Activated CD8-positive, alpha-beta T cell treated with anti-CD3 and anti-CD28 coated beads, Interleukin-2, amount 10 ng/mL, durations not matched to agents 7 days and 5 days (primary cell): ENCODE results near the gene DYSF. TPM values are rescaled to one million over a fixed set of nuclear protein-coding genes. Genes with fewer than 3 reads are reported as not detected.
"Not testable (repeated sequence)": the region's sequence is repeated elsewhere in the genome, so short reads cannot be mapped to it uniquely, and the experiment has no call there.

ENCODE experiments used
- ATAC-seq: fragments of 150-1000 bp; cut with Tn5 transposase; one replicate; pipeline ENCODE4 v1.10.0; 2021; ENCODE audit warnings: moderate library complexity
- CTCF ChIA-PET: fragments of 350-600 bp; sonication (Branson Sonifier 250); formaldehyde crosslinking; loops from one replicate; lab custom pipeline; 2021; ENCODE audit warnings: antibody characterized with exemption; lab: Charles Lee
- POLR2A ChIA-PET: fragments of 350-600 bp; sonication (Branson Sonifier 250); formaldehyde crosslinking; loops from one replicate; lab custom pipeline; 2021; ENCODE audit warnings: antibody characterized with exemption; lab: Charles Lee
- DNase-seq: peaks from one replicate; pipeline ENCODE4 v3.0.0-alpha.2; 2020
- H3K27ac Mint-ChIP-seq: one replicate; pipeline ENCODE4 v1.8.0; 2021; ENCODE audit warnings: mild to moderate bottlenecking, mixed read lengths
- H3K27me3 Mint-ChIP-seq: one replicate; pipeline ENCODE4 v1.8.0; 2021; ENCODE audit warnings: low read depth, mixed read lengths
- H3K36me3 Mint-ChIP-seq: one replicate; pipeline ENCODE4 v1.8.0; 2021; ENCODE audit warnings: low read depth, mixed read lengths
- H3K4me1 Mint-ChIP-seq: one replicate; pipeline ENCODE4 v1.8.0; 2021; ENCODE audit warnings: low read depth, mixed read lengths
- H3K4me3 Mint-ChIP-seq: one replicate; pipeline ENCODE4 v1.8.0; 2021; ENCODE audit warnings: mild to moderate bottlenecking, mixed read lengths
- H3K9me3 Mint-ChIP-seq: one replicate; pipeline ENCODE4 v1.8.0; 2022; ENCODE audit warnings: mixed read lengths; ENCODE audit not compliant: insufficient read depth
- total RNA-seq, 2 experiments: library from RNA; stranded (reverse); gene quantifications; one replicate each; pipeline ENCODE4 v1.2.3, GENCODE V29; 2021

DYSF gene
- total RNA-seq, 2 experiments from 2014 or later, result 3.4 to 4.7 TPM

DNA sequence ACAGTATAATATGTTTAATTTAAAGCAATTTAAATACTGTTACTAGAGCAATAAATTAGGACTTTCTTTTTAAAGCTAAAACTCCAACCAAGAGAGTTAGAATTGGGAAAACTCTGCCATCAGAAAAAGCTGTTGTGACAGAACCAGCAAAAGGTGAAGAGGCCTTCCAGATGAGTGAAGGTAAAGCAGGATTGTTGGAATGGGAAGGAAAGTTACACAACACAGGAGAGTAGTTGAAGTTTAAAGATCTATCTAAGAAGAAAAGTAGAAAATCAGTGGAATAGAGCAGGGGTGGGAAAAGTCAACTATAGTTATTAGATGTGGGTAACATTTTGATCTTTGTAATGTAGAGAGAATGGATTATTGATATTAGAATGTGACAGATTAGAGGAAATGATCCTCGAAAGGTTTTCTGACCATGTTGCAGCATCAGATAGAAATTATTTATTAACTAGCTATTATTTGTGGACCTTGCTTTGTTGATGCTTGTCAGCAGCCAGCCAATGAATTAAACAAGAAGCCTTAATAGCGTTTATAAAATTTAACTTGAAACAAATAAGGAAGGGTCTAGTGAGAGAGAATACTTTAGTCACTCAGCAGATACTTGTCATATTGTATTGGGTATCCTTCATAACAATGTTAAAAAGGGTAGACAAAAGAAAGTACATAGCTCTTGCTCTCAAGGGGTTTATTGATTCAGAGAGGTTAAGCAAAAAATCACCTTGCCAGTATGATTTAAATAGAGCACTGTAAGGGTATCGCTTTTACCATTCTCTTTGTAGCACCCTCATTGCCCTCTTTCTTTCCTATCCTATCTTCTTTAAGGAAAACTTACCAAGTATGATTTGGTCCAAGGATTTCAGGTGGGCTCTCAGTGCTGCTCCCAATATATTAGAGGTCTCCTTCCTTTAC lies 24.6 kb upstream of the DYSF start:
- no peaks in the 10 kb centered on the region for H3K27me3 Mint-ChIP-seq
- H3K27ac Mint-ChIP-seq, result no peak overlapping the region
- H3K4me3 Mint-ChIP-seq, result no peak overlapping the region
- ATAC-seq, result no peak
- ChIA-PET POLR2A (interaction anchor here (0.6 kb wide), 1 partner anchor 207 kb away, joined by 3 read pairs; no protein-coding TSS in a partner anchor), CTCF (no interaction called here)
- H3K36me3 Mint-ChIP-seq, result peaks cover 51% of the 10 kb centered on the region
- no peaks in the 10 kb centered on the region for H3K9me3 Mint-ChIP-seq
- no peaks in the 10 kb centered on the region for H3K4me1 Mint-ChIP-seq
- no peak for DNase-seq

DNA sequence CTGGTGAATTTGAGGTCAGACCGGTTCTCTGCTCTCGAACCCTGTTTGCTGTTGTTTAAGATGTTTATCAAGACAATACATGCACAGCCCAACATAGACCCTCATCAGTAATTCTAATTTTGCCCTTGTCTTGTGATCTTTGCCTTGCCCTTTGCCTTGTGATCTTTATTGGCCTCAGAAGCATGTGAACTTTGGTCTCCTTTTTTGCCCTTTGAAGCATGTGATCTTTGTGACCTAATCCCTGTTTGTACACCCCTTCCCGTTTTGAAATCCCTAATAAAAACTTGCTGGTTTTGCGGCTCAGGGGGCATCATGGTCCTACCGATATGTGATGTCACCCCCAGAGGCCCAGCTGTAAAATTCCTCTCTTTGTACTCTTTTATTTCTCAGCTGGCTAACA lies 8.2 kb upstream of the DYSF start:
- H3K27me3 Mint-ChIP-seq, H3K9me3 Mint-ChIP-seq, ATAC-seq, H3K4me3 Mint-ChIP-seq, DNase-seq, POLR2A ChIA-PET, H3K27ac Mint-ChIP-seq, H3K36me3 Mint-ChIP-seq: not testable (repeated sequence)
- peaks cover 15% of the 10 kb centered on the region for H3K4me1 Mint-ChIP-seq
- CTCF ChIA-PET, result interaction anchor here (1.2 kb wide), 1 partner anchor 16 kb away, joined by 4 read pairs; no protein-coding TSS in a partner anchor

DNA sequence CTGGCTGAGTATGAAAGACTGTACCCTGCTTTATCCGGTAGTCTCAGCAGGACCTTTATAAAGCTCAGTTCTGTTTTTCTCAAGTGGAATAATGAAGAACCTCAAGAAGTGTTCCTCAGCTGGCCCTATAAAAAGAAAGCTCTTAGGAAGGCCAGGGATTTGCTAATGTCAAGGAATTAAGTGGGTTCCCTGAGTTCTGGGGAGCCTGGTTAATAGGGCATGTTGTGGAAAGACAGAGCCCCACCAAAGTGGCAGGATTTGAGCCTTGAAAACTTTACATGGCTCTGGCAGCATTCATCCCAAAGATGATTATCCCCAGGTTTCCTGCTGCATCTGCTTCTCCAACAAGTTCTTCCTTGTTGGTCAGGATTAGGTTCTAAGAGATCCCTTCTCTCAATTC lies 6.9 kb upstream of the DYSF start:
- Mint-ChIP-seq H3K27me3 (peaks cover 5% of the 10 kb centered on the region), H3K4me3 (no peak overlapping the region), H3K36me3 (peaks cover 2% of the 10 kb centered on the region), H3K9me3 (no peaks in the 10 kb centered on the region), H3K27ac (no peak overlapping the region), H3K4me1 (peaks cover 16% of the 10 kb centered on the region)
- ATAC-seq, result no peak
- ChIA-PET POLR2A (no interaction called here), CTCF (interaction anchor here (1.2 kb wide), 2 partner anchors 14 to 64 kb away, joined by 3 to 4 read pairs; no protein-coding TSS in a partner anchor)
- no peak for DNase-seq

DNA sequence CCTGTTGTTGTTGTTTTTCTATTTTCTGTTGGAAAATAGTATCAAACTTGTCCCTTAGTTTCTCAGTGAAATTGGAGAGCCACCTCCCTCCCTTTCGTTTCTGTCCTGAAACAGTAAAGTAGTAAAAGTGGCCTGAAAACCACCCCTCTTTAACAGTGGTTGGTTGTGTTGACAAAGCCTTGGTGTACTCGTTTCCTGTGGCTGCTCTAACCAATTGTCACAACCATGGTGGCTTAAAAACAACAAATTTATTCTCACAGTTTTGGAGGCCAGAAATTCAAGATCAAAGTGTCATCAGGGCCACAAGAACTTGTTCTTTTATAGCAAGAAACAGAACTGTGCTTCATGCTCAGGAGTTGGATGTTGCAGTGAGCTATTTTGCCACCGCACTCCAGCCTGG lies 4.0 kb upstream of the DYSF start:
- POLR2A ChIA-PET, result no interaction called here
- no peak for DNase-seq
- peak overlapping the region; percentile 21 for H3K27ac Mint-ChIP-seq

DNA sequence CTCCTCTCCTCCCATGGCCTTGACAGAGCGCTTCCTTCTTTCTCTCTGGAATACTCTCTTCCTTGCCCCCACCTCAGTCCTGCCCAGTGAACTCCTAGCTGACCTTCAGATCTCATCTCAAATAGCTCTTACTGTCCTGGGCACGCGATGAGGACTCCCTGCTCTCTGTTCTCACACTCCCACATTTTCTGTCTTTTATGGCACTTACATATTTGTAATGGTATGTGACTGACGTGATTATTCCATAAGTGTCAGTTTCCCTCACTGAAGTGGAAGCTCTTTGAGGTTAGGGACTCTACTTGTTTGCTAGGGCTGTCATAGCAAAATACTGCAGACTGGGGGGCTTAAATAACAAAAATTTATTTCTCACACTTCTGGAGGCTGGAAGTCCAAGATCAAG lies 1.7 kb upstream of the DYSF start:
- H3K9me3 Mint-ChIP-seq, result no peaks in the 10 kb centered on the region
- ATAC-seq, result no peak
- CTCF ChIA-PET, result interaction anchor here (1.2 to 2.1 kb wide), 3 partner anchors 9 to 152 kb away, joined by 3 to 6 read pairs (median 4); partner anchors contain the start of gene ZNF638
- H3K27me3 Mint-ChIP-seq, result peaks cover 30% of the 10 kb centered on the region
- POLR2A ChIA-PET, result no interaction called here
- H3K36me3 Mint-ChIP-seq, result no peaks in the 10 kb centered on the region
- DNase-seq, result no peak
- no peak overlapping the region for H3K27ac Mint-ChIP-seq
- H3K4me3 Mint-ChIP-seq, result no peak overlapping the region
- H3K4me1 Mint-ChIP-seq, result peaks cover 41% of the 10 kb centered on the region

More for the DNA sequence above, 4.0 kb upstream of the DYSF start:
- H3K4me3 Mint-ChIP-seq, result no peak overlapping the region
- ATAC-seq, result peak; percentile 51
- H3K9me3 Mint-ChIP-seq, result no peaks in the 10 kb centered on the region
- H3K27me3 Mint-ChIP-seq, result peaks cover 19% of the 10 kb centered on the region
- CTCF ChIA-PET, result interaction anchor here (1.1 to 1.5 kb wide), 4 partner anchors 15 to 119 kb away, joined by 3 read pairs; no protein-coding TSS in a partner anchor
- peaks cover 28% of the 10 kb centered on the region for H3K4me1 Mint-ChIP-seq
- H3K36me3 Mint-ChIP-seq, result no peaks in the 10 kb centered on the region

DNA sequence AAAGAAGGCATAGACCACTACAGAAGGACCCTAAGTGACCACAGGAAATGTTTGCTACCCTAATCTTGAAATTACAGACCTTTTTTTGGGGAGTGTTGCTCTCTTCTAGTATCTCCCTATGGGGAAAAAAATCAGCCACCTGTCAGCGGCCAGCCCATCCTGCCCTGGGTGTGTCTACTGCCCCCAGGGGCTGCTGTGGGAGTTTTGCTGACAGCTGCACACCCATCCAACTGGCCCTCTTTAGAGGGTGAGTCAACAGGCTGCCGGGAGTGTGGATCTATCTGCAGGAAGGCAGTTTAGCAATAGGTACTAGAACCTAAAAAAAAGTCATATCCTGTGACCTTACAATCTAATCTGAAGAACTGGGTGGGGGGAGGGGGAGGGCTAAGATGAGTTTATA lies 796 bp upstream of the DYSF start:
- no peaks in the 10 kb centered on the region for H3K36me3 Mint-ChIP-seq
- H3K4me3 Mint-ChIP-seq, result no peak overlapping the region
- H3K27ac Mint-ChIP-seq, result no peak overlapping the region
- peaks cover 31% of the 10 kb centered on the region for H3K27me3 Mint-ChIP-seq
- peaks cover 41% of the 10 kb centered on the region for H3K4me1 Mint-ChIP-seq
- ChIA-PET CTCF (interaction anchor here (2.1 kb wide), 1 partner anchor 8 kb away, joined by 6 read pairs; no protein-coding TSS in a partner anchor), POLR2A (no interaction called here)
- no peaks in the 10 kb centered on the region for H3K9me3 Mint-ChIP-seq
- peak; percentile 51 for DNase-seq
- peak; percentile 43 for ATAC-seq

DNA sequence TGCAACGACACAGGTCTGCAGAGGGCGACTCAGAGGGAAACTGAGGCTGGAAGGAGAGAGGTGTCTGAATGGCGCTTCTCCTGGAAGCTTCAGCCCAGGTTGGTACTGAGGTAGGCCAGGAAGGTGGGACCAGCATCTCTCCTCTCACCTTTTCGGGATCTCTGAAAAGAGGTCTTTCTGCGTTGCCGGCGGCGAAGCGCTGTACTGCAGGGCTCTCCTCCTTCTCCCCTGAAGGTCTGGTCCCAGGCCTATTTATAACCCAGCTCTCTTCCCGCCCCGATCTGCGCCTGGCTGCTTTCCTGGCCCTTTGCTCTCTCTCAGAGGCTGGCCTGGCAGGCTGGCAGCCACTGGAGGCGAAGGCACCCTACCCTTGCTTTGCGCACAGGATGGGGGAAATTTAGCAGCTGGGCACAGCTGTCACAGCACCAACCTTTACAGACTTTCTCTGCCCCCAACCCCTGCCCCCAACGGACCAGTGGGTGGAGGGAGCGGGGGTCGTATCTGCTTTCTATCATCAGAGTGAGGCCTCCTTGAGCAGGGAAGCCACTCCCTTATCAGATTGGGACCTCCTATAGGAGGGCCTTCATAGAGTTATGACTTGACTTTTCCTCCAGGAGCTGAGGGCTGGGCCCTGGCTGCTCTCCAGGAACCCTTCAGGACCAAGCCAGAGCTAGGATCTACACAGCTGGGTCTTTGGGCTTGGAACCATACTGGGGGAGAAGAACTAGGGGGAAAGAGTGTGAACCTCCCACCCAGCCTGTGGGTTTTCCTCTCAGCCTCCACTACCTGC lies 1.1 kb downstream of the DYSF start:
- Mint-ChIP-seq H3K27ac (no peak overlapping the region), H3K4me1 (peaks cover 38% of the 10 kb centered on the region), H3K27me3 (peaks cover 32% of the 10 kb centered on the region), H3K4me3 (no peak overlapping the region), H3K36me3 (no peaks in the 10 kb centered on the region), H3K9me3 (no peaks in the 10 kb centered on the region)
- ATAC-seq, result no peak
- ChIA-PET POLR2A (no interaction called here), CTCF (interaction anchor here (0.9 to 1.4 kb wide), 2 partner anchors 15 to 297 kb away, joined by 4 to 5 read pairs; no protein-coding TSS in a partner anchor)
- DNase-seq, result no peak

DNA sequence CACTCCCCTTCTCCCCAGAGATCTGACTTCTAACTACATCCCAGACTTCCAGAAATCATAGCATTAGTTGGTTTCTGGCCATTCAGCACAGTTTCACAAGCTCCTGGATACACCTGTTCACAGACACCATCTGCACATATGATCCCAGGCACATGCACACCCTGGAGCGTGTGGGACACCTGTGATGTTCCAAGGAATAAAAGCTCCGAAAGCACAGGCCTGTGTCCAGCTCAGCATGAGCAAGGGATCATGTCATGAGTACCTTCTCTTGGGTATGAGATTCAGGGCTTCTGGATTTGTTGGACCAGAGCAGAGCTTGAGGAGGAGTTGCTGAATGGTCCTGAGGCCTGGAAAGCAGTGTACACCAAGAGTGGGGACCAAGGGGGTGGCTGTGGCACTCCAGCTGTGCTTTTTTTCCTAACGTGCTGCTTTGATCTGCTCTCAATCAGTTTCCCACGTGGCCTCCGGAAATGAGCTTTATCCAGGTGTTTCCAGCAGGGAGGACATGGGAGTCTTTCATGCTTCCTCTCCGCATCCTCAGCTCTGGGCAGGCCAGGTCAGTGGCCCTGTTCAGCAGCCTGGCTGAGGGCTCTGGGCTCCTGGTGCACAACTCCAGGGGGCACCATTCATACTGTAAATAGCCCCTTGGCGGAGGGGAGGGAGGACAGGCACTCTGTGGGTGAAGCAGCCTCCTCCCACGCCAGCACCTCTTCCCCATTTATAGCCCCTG lies 1.8 kb downstream of the DYSF start:
- DNase-seq (no peak), ATAC-seq (no peak)
- H3K27ac Mint-ChIP-seq, result no peak overlapping the region
- H3K27me3 Mint-ChIP-seq, result peaks cover 32% of the 10 kb centered on the region
- H3K9me3 Mint-ChIP-seq, result no peaks in the 10 kb centered on the region
- H3K36me3 Mint-ChIP-seq, result no peaks in the 10 kb centered on the region
- H3K4me1 Mint-ChIP-seq, result peaks cover 32% of the 10 kb centered on the region
- ChIA-PET POLR2A (no interaction called here), CTCF (interaction anchor here (0.9 to 1.5 kb wide), 4 partner anchors 12 to 298 kb away, joined by 4 to 5 read pairs (median 4); partner anchors contain the start of gene ZNF638)
- no peak overlapping the region for H3K4me3 Mint-ChIP-seq

DNA sequence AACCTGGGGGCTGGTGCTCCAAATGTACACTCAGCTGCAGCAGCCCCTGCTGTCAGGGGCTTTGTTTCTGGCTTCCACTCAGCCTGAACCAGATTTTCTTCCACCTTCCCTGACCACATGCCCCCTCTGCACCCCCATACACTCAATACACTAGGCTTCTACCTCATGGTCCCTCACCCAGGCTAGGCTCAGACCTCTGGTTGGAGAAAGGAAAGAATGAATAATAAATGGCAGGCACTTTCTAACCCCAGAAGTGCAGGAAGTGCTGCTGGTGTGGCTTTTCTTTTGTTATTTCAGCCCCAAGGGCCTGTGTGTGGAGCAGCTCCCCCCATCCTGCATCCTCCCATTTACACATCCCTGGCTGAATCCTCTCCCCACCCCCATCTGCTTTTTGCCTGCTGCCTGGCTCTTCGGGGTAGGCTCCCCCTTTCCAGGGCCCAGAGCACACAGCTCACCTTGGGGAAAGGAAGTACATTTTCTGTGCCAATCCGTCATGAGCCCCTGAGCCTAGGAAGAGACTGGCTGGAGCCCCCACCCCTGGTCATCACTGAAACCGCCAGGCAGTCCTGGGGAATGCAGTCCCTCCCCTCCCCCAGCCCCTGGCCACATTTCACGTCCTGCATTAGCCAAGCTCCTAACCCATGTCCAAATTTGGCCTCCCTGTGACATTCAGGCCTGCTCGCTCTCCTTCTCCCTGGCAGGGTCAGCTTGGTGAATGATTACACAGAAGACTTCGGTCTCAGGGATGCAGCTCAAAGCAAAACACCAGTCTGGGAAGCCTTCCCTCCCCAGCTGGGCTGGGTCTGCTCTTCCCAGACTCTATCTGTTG lies 2.6 kb downstream of the DYSF start:
- Mint-ChIP-seq H3K27me3 (peaks cover 32% of the 10 kb centered on the region), H3K4me3 (no peak overlapping the region), H3K36me3 (no peaks in the 10 kb centered on the region), H3K4me1 (peaks cover 29% of the 10 kb centered on the region), H3K9me3 (no peaks in the 10 kb centered on the region), H3K27ac (no peak overlapping the region)
- ChIA-PET CTCF (interaction anchor here (1.4 to 1.6 kb wide), 4 partner anchors 12 to 298 kb away, joined by 4 to 7 read pairs (median 4); partner anchors contain the start of gene ZNF638), POLR2A (no interaction called here)
- ATAC-seq, result peak; percentile 13
- DNase-seq, result no peak

DNA sequence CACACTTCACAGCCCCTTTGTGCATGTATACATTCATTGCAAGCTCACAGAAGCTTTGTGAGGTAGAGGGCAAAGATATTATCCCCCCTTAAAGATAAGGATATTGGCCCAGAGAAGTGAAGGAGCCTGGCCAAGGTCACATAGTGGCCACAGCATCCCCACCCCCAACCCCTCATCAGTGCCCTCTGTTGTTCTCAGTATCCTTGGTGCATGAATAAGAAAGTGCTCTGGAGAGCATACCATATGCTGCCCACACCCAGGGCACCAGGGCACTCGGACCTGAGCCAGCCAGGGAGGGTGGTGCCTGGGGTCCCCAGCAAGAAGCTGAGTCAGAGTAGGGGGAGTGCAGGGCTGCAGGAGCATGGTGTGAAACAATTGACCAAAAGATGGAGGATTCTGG lies 3.3 kb downstream of the DYSF start:
- DNase-seq, result no peak
- Mint-ChIP-seq H3K36me3 (no peaks in the 10 kb centered on the region), H3K4me3 (no peak overlapping the region), H3K27ac (no peak overlapping the region), H3K27me3 (peaks cover 29% of the 10 kb centered on the region), H3K4me1 (peaks cover 29% of the 10 kb centered on the region), H3K9me3 (no peaks in the 10 kb centered on the region)
- CTCF ChIA-PET, result interaction anchor here (1.5 to 1.6 kb wide), 2 partner anchors 11 to 54 kb away, joined by 4 to 7 read pairs; no protein-coding TSS in a partner anchor
- POLR2A ChIA-PET, result no interaction called here
- no peak for ATAC-seq
